GM21717 (cell line): ENCODE measurements around the gene GADD45GIP1.
"Not testable (repeated sequence)": the region's sequence is repeated elsewhere in the genome, so short reads cannot be mapped to it uniquely, and the experiment has no call there.

Experiments used
- ATAC-seq: cut with Tn5 transposase; IDR thresholded peaks from one replicate; pipeline ENCODE4 v1.9.1; 2021; ENCODE audit warnings: mild to moderate bottlenecking, moderate library complexity; ENCODE audit not compliant: unreplicated experiment

Gene GADD45GIP1

GRCh38 chr19:12944104-12944674 is 12.8 kb downstream of the GADD45GIP1 start:
- no peak for ATAC-seq

DNA sequence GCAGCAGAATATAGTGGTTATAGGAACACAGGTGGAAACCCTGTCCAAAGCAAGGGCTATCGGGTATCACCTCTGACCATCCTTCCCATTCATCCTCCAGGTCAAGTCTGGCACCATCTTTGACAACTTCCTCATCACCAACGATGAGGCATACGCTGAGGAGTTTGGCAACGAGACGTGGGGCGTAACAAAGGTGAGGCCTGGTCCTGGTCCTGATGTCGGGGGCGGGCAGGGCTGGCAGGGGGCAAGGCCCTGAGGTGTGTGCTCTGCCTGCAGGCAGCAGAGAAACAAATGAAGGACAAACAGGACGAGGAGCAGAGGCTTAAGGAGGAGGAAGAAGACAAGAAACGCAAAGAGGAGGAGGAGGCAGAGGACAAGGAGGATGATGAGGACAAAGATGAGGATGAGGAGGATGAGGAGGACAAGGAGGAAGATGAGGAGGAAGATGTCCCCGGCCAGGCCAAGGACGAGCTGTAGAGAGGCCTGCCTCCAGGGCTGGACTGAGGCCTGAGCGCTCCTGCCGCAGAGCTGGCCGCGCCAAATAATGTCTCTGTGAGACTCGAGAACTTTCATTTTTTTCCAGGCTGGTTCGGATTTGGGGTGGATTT is 13.5 kb downstream of the GADD45GIP1 start:
- no peak for ATAC-seq

- no peak for ATAC-seq
Measured at GRCh38 chr19:12940897-12941296, 16.1 kb downstream of the GADD45GIP1 start.

DNA sequence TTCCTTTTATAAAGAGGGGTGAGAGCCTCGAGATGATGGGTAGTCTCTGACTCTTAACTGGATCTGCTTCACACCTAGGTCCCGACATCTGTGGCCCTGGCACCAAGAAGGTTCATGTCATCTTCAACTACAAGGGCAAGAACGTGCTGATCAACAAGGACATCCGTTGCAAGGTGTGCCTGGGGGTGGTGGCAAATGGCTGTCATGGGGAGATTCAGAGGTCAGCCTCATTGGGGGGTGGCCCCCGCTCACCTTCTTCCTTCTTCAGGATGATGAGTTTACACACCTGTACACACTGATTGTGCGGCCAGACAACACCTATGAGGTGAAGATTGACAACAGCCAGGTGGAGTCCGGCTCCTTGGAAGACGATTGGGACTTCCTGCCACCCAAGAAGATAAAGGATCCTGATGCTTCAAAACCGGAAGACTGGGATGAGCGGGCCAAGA is 17.0 kb downstream of the GADD45GIP1 start:
- ATAC-seq: no peak

DNA sequence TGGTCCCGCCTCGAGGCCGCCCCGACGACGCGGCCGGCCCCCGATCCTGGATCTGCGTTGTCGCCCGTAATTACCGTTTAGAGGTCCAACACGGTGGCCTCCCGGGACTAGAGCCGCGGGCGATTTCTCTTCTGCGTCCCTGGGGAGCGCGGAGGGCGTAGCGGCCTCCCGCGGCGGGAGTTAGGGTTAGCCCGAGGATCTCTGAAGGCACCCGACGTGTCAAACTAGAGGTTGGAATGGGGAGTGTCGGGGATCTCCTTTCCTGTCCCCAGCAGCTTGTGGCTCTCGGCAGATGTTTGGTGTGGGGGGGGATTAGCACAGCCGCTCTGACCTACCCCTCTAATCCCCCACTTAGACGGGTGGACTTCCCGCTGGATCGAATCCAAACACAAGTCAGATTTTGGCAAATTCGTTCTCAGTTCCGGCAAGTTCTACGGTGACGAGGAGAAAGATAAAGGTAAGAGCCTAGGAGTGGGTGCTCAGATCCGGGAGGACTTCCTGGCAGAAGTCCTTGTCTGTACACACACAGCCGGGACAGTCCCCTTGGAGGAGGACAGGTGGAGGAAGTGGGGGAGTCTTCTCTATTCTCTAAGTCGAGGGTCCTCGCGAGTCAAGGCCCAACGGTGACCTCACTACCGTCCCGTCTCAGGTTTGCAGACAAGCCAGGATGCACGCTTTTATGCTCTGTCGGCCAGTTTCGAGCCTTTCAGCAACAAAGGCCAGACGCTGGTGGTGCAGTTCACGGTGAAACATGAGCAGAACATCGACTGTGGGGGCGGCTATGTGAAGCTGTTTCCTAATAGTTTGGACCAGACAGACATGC is 18.0 kb downstream of the GADD45GIP1 start:
- peak; percentile 1 for ATAC-seq

GRCh38 chr19:12937927-12938778 is 18.9 kb downstream of the GADD45GIP1 start, which contains the start of gene CALR:
CALR (plus strand) TSS chr19:12938609; CDS start chr19:12938680, 71 bp downstream.
- ATAC-seq: peak; percentile 76

- no peak for ATAC-seq
Measured at GRCh38 chr19:12937093-12937926, 19.7 kb downstream of the GADD45GIP1 start.

DNA sequence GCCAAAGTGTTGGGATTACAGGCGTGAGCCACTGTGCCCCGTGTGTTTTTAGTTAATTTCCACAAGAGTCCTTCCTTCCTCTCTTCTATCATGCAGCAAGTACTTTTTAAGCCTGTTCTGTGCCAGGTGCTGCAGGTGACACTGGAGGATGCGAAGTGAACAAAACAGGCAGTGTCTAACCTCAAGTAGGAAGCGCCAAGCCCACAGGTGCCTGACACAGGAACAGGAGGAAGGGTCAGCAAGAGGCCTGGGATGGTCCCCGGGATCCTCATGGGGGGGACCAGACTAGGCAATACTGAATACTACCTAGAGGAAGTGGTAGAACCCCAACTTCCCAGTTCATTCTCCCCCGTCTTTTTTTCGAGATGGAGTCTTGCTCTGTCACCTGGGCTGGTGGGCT is 20.4 kb downstream of the GADD45GIP1 start:
- ATAC-seq: no peak

GRCh38 chr19:12935071-12935470 is 22.0 kb downstream of the GADD45GIP1 start:
- no peak for ATAC-seq

GRCh38 chr19:12933287-12934072 is 23.5 kb downstream of the GADD45GIP1 start, which contains the start of gene FARSA:
FARSA (minus strand) TSS chr19:12933711; CDS start chr19:12933696, 15 bp downstream.
- ATAC-seq: peak; percentile 41

GRCh38 chr19:12932392-12933286 is 24.4 kb downstream of the GADD45GIP1 start:
- ATAC-seq: no peak

GRCh38 chr19:12930002-12930645 is 26.9 kb downstream of the GADD45GIP1 start:
- ATAC-seq: no peak

DNA sequence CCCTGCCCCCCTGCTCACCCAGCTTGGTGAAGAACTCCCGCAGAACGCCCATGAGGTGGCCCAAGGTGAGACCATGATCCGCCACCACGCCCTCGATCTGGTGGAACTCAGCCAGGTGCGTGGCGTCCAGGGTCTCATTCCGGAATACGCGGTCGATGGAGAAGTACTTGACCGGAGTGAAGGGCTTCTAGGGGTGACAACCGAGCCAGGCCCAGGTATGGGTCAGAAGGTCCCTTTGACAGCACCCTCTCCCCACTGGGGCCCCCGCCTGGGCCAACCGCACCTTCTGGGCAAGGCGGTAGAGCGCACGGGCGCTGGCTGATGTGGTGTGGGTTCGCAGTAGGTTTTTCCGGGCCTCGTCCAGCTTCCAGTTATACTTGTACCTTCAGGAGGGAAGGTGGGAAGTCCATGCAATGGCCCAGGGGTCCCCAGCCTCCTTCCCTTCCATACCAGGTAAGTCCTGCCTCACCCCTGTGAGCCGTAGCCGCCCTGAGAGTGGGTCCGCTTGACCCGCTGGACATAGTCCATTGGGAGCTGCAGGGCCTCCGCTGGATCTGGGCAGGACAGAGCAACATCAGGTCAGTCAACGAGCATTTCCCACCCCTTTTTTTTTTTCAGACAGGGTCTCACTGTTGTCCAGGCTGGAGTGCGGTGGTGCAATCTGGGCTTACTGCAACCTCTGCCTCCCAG is 32.3 kb downstream of the GADD45GIP1 start:
- ATAC-seq: no peak

DNA sequence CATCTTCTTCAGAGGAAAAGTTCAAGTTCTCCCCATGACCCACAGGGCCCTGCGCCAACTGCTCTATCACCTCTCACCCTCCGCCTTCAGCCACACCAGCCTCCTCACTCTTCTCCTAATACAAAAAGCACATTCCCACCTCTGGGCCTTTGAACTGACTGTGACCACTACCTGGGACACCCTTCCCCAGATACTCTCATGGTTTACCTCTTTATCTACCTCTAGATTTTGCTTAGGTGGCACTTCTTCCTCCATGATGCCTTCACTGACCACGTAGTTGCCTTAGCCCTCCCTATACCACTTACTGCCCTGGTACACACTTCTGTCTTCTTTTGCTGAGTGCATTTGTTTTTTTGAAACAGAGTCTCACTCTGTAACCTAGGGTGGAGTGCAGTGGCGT is 34.1 kb downstream of the GADD45GIP1 start:
- ATAC-seq: no peak

DNA sequence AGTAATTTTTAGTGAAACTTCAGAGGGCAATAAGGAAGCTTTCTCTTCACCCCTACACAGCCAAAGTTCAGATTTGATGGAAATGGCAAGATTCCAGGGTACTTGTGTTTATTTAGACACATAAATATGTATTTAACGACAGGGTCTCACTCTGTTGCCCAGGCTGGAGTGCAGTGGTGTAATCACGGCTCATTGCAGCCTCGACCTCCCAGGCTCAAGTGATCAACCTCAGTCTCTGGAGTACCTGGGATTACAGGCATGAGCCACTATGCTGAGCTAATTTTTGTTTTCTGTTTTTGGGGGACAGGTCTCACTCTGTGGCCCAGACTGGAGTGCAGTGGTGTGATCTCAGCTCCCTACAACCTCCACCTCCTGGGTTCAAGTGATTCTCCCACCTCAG is 36.0 kb downstream of the GADD45GIP1 start:
- ATAC-seq: no peak

- no peak for ATAC-seq
Measured at GRCh38 chr19:12918253-12918652, 38.8 kb downstream of the GADD45GIP1 start.

DNA sequence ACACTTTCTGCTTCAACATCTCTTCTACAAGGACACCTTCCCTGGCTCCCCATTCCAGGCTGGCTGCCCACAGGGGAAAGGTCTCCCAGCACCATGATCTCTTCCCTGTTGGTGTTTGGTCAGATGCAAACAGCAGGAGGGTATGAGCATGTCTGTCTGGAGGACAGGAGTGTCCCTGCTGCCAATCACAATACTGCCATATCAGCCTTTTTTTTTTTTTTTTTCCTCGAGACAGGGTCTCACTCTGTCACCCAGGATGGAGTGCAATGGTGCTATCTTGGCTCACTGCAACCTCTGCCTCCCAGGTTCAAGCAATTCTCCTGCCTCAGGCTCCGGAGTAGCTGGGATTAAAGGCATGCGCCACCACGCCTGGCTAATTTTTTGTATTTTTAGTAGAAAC is 41.2 kb downstream of the GADD45GIP1 start:
- not testable (repeated sequence) for ATAC-seq
